NB4 (cell line): Measurements from ENCODE around the gene SIN3B.

Experiments
- CTCF ChIP-seq: IDR thresholded peaks from one replicate; pipeline ENCODE4 v1.5.1; 2012; ENCODE audit warnings: low read depth, low read length
- MYC ChIP-seq: IDR thresholded peaks from 2 replicates; pipeline ENCODE4 v1.6.1; 2011; ENCODE audit warnings: low read depth, low read length
- POLR2A ChIP-seq: IDR thresholded peaks from 2 replicates; pipeline ENCODE4 v1.6.1; 2011; ENCODE audit warnings: mild to moderate bottlenecking; ENCODE audit not compliant: insufficient read length; ENCODE audit errors: extremely low read depth

GRCh38 chr19:16928916-16929315, 99.7 kb downstream of the SIN3B start:
- TF ChIP-seq CTCF (no peak), POLR2A (no peak), MYC (no peak)
